Common myeloid progenitor, CD34-positive (primary cell): ENCODE results near the gene TLX3.

Source experiments
- CTCF ChIA-PET: fragments of 350-600 bp; sonication (Branson Sonifier 250); formaldehyde crosslinking; loops from one replicate; lab custom pipeline; 2021; ENCODE audit warnings: antibody characterized with exemption; lab: Charles Lee
- POLR2A ChIA-PET: fragments of 350-600 bp; sonication (Branson Sonifier 250); formaldehyde crosslinking; loops from one replicate; lab custom pipeline; 2021; ENCODE audit warnings: antibody characterized with exemption; lab: Charles Lee
- DNase-seq, 3 donors: peaks; one replicate each; pipeline versions ENCODE4 v3.0.0 to v3.0.0-alpha.2; 2013
- H3K27ac ChIP-seq, 2 experiments: 1 replicate in 1 of 2; 2 replicates in 1 of 2; pipeline ENCODE4 v1.7.0; 2013; ENCODE audit warnings: inconsistent platforms in 2 of 2, low read length in 2 of 2, mild to moderate bottlenecking in 2 of 2, low read depth in 1 of 2, moderate library complexity in 1 of 2; ENCODE audit not compliant: severe bottlenecking in 2 of 2, insufficient read depth in 1 of 2, poor library complexity in 1 of 2
- H3K27me3 ChIP-seq, 5 experiments: replicated peaks in 2 of 5; 1 replicate in 3 of 5; 2 replicates in 2 of 5; pipeline versions ENCODE4 v1.6.1 to v1.7.0; 2013; ENCODE audit warnings: low read length in 4 of 5, mild to moderate bottlenecking in 2 of 5, moderate library complexity in 2 of 5, inconsistent platforms in 1 of 5; ENCODE audit not compliant: insufficient read depth in 5 of 5, control insufficient read depth in 4 of 5
- H3K36me3 ChIP-seq, 4 experiments: 1 replicate in 2 of 4; 2 replicates in 2 of 4; pipeline versions ENCODE4 v1.6.1 to v1.7.0; 2013; ENCODE audit warnings: low read length in 3 of 4, control low read depth in 1 of 4, mild to moderate bottlenecking in 1 of 4; ENCODE audit not compliant: control insufficient read depth in 4 of 4, insufficient read depth in 4 of 4
- H3K4me1 ChIP-seq, 4 experiments: 1 replicate in 3 of 4; 2 replicates in 1 of 4; pipeline versions ENCODE4 v1.6.1 to v1.7.1; 2013; ENCODE audit warnings: low read length in 3 of 4, mild to moderate bottlenecking in 3 of 4, control low read depth in 1 of 4, inconsistent platforms in 1 of 4, moderate library complexity in 1 of 4; ENCODE audit not compliant: control insufficient read depth in 4 of 4, insufficient read depth in 4 of 4; ENCODE audit errors: control extremely low read depth in 1 of 4
- H3K4me3 ChIP-seq, 7 experiments: 1 replicate in 4 of 7; 2 replicates in 3 of 7; pipeline versions ENCODE4 v1.5.1 to v1.7.0; 2013; ENCODE audit warnings: mild to moderate bottlenecking in 7 of 7, low read length in 6 of 7, moderate library complexity in 6 of 7, inconsistent platforms in 2 of 7, low read depth in 2 of 7, control low read depth in 1 of 7; ENCODE audit not compliant: insufficient read depth in 4 of 7, control insufficient read depth in 1 of 7; ENCODE audit errors: extremely low read depth in 1 of 7
- H3K9me3 ChIP-seq, 5 experiments: 1 replicate in 4 of 5; 2 replicates in 1 of 5; pipeline versions ENCODE4 v1.6.1 to v1.7.1; 2013; ENCODE audit warnings: low read length in 4 of 5, mild to moderate bottlenecking in 2 of 5, inconsistent platforms in 1 of 5, low read depth in 1 of 5, moderate library complexity in 1 of 5; ENCODE audit not compliant: control insufficient read depth in 4 of 5, insufficient read depth in 2 of 5; ENCODE audit errors: control extremely low read depth in 1 of 5
- WGBS: methylation state at CpG from one replicate; pipeline ENCODE4 v1.1.5; 2013; ENCODE audit not compliant: insufficient coverage; 5-methylcytosine and 5-hydroxymethylcytosine counted together

TLX3 gene

GRCh38 chr5:171322527-171322926 lies 13.5 kb downstream of the TLX3 start:
- peaks cover 17 to 99% (median 53%) of the 10 kb centered on the region in 5 experiments for H3K27me3 ChIP-seq
- no peaks in the 10 kb centered on the region for H3K9me3 ChIP-seq
- no peak for DNase-seq
- no peaks in the 10 kb centered on the region for H3K36me3 ChIP-seq
- POLR2A ChIA-PET, result no interaction called here
- H3K27ac ChIP-seq, result no peak overlapping the region
- 93% methylated on average over 3 of the region's 5 CpGs for WGBS
- no peak overlapping the region for H3K4me3 ChIP-seq
- CTCF ChIA-PET, result interaction anchor here (0.9 to 2.3 kb wide), 3 partner anchors 13 to 19 kb away, joined by 3 to 5 read pairs (median 4); no protein-coding TSS in a partner anchor
- no peaks in the 10 kb centered on the region for H3K4me1 ChIP-seq

GRCh38 chr5:171323007-171323406 lies 14.0 kb downstream of the TLX3 start:
- 65% methylated on average over 2 of the region's 3 CpGs for WGBS
- Histone ChIP-seq H3K4me1 (no peaks in the 10 kb centered on the region), H3K36me3 (no peaks in the 10 kb centered on the region), H3K27ac (no peak overlapping the region), H3K27me3 (peaks cover 13 to 99% (median 53%) of the 10 kb centered on the region in 5 experiments), H3K9me3 (no peaks in the 10 kb centered on the region), H3K4me3 (no peak overlapping the region)
- ChIA-PET POLR2A (no interaction called here), CTCF (interaction anchor here (0.9 to 2.3 kb wide), 4 partner anchors 10 to 19 kb away, joined by 3 to 5 read pairs (median 4); no protein-coding TSS in a partner anchor)
- DNase-seq, result no peak

GRCh38 chr5:171323806-171324632 lies 15.0 kb downstream of the TLX3 start:
- Histone ChIP-seq H3K4me1 (no peaks in the 10 kb centered on the region), H3K36me3 (no peaks in the 10 kb centered on the region), H3K27me3 (peaks cover 7 to 98% (median 54%) of the 10 kb centered on the region in 5 experiments), H3K27ac (no peak overlapping the region), H3K9me3 (no peaks in the 10 kb centered on the region), H3K4me3 (no peak overlapping the region)
- ChIA-PET CTCF (interaction anchor here (0.7 to 2.3 kb wide), 5 partner anchors 9 to 118 kb away, joined by 3 to 5 read pairs (median 3); no protein-coding TSS in a partner anchor), POLR2A (no interaction called here)
- DNase-seq, result no peak
- 28% methylated on average over 14 of the region's 20 CpGs for WGBS

GRCh38 chr5:171330021-171330420 lies 21.0 kb downstream of the TLX3 start:
- WGBS, result 97% methylated on average over 5 of the region's 8 CpGs
- no peak overlapping the region for H3K27ac ChIP-seq
- ChIA-PET POLR2A (no interaction called here), CTCF (interaction anchor here (0.5 to 0.9 kb wide), 2 partner anchors 12 to 1824 kb away, joined by 3 read pairs; no protein-coding TSS in a partner anchor)
- peaks cover 5 to 75% (median 24%) of the 10 kb centered on the region in 5 experiments for H3K27me3 ChIP-seq
- H3K4me1 ChIP-seq, result no peaks in the 10 kb centered on the region
- no peaks in the 10 kb centered on the region for H3K9me3 ChIP-seq
- no peak for DNase-seq
- H3K36me3 ChIP-seq, result no peaks in the 10 kb centered on the region
- no peak overlapping the region for H3K4me3 ChIP-seq

GRCh38 chr5:171335616-171336015 lies 26.6 kb downstream of the TLX3 start:
- H3K27me3 ChIP-seq, result peaks cover 5 to 54% (median 24%) of the 10 kb centered on the region in 5 experiments
- no peak for DNase-seq
- H3K4me1 ChIP-seq, result peaks cover 0 to 9% (median 5%) of the 10 kb centered on the region in 4 experiments
- H3K4me3 ChIP-seq, result no peak overlapping the region
- H3K36me3 ChIP-seq, result no peaks in the 10 kb centered on the region
- ChIA-PET CTCF (interaction anchor here (1.7 kb wide), 1 partner anchor 128 kb away, joined by 6 read pairs; no protein-coding TSS in a partner anchor), POLR2A (no interaction called here)
- H3K27ac ChIP-seq, result no peak overlapping the region
- no peaks in the 10 kb centered on the region for H3K9me3 ChIP-seq
- WGBS, result 97% methylated on average over 5 of the region's 8 CpGs

GRCh38 chr5:171336521-171337209 lies 27.6 kb downstream of the TLX3 start:
- ChIA-PET CTCF (interaction anchor here (1.4 kb wide), 1 partner anchor 134 kb away, joined by 3 read pairs; no protein-coding TSS in a partner anchor), POLR2A (interaction anchor here (0.7 kb wide), 1 partner anchor 594 kb away, joined by 4 read pairs; no protein-coding TSS in a partner anchor)
- Histone ChIP-seq H3K27me3 (peaks cover 5 to 52% (median 24%) of the 10 kb centered on the region in 5 experiments), H3K36me3 (no peaks in the 10 kb centered on the region), H3K4me1 (peaks cover 0 to 9% (median 5%) of the 10 kb centered on the region in 4 experiments), H3K9me3 (no peaks in the 10 kb centered on the region), H3K4me3 (peak overlapping the region in 6 of 7 experiments; percentile 47 to 76 (median 56)), H3K27ac (no peak overlapping the region)
- peak; percentile 58 to 73 (median 71) for DNase-seq
- WGBS, result 9% methylated on average over 24 of the region's 31 CpGs
